Activated CD8-positive, alpha-beta T cell treated with anti-CD3 and anti-CD28 coated beads, Interleukin-2, amount 10 ng/mL, durations not matched to agents 7 days and 5 days (primary cell): ENCODE results near the gene ELFN1. TPM values are rescaled to one million over a fixed set of nuclear protein-coding genes. Genes with fewer than 3 reads are reported as not detected.

ENCODE experiments used
- ATAC-seq: fragments of 150-1000 bp; cut with Tn5 transposase; one replicate; pipeline ENCODE4 v1.10.0; 2021; ENCODE audit warnings: moderate library complexity
- CTCF ChIA-PET: fragments of 350-600 bp; sonication (Branson Sonifier 250); formaldehyde crosslinking; loops from one replicate; lab custom pipeline; 2021; ENCODE audit warnings: antibody characterized with exemption; lab: Charles Lee
- POLR2A ChIA-PET: fragments of 350-600 bp; sonication (Branson Sonifier 250); formaldehyde crosslinking; loops from one replicate; lab custom pipeline; 2021; ENCODE audit warnings: antibody characterized with exemption; lab: Charles Lee
- DNase-seq: peaks from one replicate; pipeline ENCODE4 v3.0.0-alpha.2; 2020
- H3K27ac Mint-ChIP-seq: one replicate; pipeline ENCODE4 v1.8.0; 2021; ENCODE audit warnings: mild to moderate bottlenecking, mixed read lengths
- H3K27me3 Mint-ChIP-seq: one replicate; pipeline ENCODE4 v1.8.0; 2021; ENCODE audit warnings: low read depth, mixed read lengths
- H3K36me3 Mint-ChIP-seq: one replicate; pipeline ENCODE4 v1.8.0; 2021; ENCODE audit warnings: low read depth, mixed read lengths
- H3K4me1 Mint-ChIP-seq: one replicate; pipeline ENCODE4 v1.8.0; 2021; ENCODE audit warnings: low read depth, mixed read lengths
- H3K4me3 Mint-ChIP-seq: one replicate; pipeline ENCODE4 v1.8.0; 2021; ENCODE audit warnings: mild to moderate bottlenecking, mixed read lengths
- H3K9me3 Mint-ChIP-seq: one replicate; pipeline ENCODE4 v1.8.0; 2022; ENCODE audit warnings: mixed read lengths; ENCODE audit not compliant: insufficient read depth
- total RNA-seq, 2 experiments: library from RNA; stranded (reverse); gene quantifications; one replicate each; pipeline ENCODE4 v1.2.3, GENCODE V29; 2021

Gene ELFN1
- total RNA-seq = not detected

DNA sequence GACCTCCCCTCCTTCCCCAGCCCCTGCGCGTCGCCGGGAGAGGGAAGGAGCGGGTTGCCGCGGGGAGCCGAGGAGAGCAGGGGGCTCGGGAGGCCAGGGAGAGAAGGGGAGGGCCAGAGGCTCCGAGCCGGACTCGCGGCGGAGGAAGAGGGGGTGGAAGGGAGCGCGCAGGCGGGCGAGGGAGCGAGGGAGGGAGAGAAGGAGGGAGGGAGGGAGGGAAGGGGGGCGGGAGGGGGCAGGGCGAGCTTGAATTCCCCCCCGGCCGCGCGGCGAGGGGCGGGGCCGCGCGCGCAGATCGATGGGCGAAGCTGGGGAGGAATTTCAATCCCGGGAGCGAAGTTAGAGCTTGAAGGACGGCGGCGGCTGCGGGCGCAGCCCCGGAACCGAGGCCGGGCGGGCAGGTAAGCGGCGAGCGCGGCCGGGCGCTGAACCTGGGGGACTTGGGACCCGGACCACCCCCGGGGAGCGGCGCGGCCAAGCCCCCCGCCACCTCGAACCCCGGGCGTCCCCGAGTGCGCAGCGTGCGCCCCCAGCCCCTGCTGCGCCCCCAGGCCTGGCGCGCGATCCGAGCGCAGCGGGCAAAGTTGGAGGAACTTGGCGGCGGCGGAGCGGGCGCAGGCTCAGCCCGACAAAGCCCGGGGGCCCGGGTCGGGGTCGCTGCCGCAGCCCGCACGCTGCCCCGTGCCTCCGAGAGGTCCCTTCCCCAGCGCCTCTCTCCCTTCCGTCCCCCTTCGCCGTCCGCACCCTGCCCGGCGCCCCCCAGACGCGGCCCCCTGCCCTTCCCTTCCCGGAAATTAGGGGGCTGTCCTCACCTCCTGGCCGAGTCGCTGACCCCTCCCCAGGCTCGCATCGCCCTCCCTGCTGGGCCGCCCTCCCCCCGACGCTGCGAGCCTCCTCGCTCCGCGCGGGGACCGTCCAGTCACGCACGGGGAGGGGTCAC is at the start of gene ELFN1:
ELFN1 (plus strand) TSS at position 324 of the 940 bp plus-strand sequence. CDS start 74,320 bp downstream, outside the sequence.
- H3K9me3 Mint-ChIP-seq = no peaks in the 10 kb centered on the region
- no peak for ATAC-seq
- H3K4me3 Mint-ChIP-seq = no peak within 1 kb of the TSS
- ChIA-PET POLR2A (no interaction called here), CTCF (no interaction called here)
- H3K4me1 Mint-ChIP-seq = peaks cover 4% of the 10 kb centered on the region
- H3K27ac Mint-ChIP-seq = no peak within 1 kb of the TSS
- H3K36me3 Mint-ChIP-seq = no peaks in the 10 kb centered on the region
- DNase-seq = no peak
- H3K27me3 Mint-ChIP-seq = peaks cover 28% of the 10 kb centered on the region

DNA sequence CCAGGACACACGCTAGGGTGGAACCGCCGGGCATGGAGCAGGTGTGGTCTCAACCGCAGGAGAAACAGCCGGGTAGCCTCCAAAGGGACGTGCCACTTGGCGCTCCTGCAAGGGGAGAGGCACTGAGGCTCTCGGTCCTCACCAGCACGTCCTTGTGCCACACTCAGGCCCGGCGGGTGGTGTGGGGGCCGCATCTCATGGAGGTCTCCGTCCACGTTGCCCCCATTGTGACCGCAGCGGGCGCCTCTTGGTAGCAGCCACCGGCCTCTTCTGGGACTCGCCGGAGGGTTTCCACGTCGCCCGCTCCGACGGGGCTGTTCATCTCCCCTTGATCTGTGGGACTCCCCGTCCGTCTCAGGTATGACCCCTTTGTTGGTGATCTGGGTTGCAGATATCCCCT is 49.2 kb upstream of the ELFN1 start:
- no peak overlapping the region for H3K27ac Mint-ChIP-seq
- DNase-seq (no peak), ATAC-seq (no peak)
- H3K9me3 Mint-ChIP-seq = no peaks in the 10 kb centered on the region
- ChIA-PET CTCF (no interaction called here), POLR2A (no interaction called here)
- H3K27me3 Mint-ChIP-seq = no peaks in the 10 kb centered on the region
- no peaks in the 10 kb centered on the region for H3K36me3 Mint-ChIP-seq
- no peaks in the 10 kb centered on the region for H3K4me1 Mint-ChIP-seq
- no peak overlapping the region for H3K4me3 Mint-ChIP-seq

DNA sequence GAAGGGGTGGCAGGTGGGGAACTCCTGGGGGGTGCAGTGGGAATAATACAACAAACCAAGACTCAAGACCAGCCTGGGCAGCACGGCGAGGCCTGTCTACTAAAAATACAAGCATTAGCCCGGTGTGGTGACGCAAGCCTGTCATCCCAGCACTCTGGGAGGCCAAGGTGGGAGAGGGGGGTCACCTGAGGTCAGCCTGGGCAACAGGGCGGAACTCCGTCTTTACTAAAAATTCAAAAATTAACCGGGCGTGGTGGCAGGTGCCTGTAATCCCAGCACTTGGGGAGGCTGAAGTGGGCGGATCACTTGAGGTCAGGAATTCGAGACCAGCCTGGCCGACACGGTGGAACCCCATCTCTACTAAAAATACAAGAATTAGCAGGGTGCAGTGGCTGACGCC is 48.4 kb upstream of the ELFN1 start:
- H3K27ac Mint-ChIP-seq = no peak overlapping the region
- ATAC-seq (no peak), DNase-seq (no peak)
- H3K27me3 Mint-ChIP-seq = no peaks in the 10 kb centered on the region
- H3K9me3 Mint-ChIP-seq = peaks cover under 1% of the 10 kb centered on the region
- ChIA-PET CTCF (no interaction called here), POLR2A (no interaction called here)
- H3K4me3 Mint-ChIP-seq = no peak overlapping the region
- no peaks in the 10 kb centered on the region for H3K36me3 Mint-ChIP-seq
- H3K4me1 Mint-ChIP-seq = no peaks in the 10 kb centered on the region

DNA sequence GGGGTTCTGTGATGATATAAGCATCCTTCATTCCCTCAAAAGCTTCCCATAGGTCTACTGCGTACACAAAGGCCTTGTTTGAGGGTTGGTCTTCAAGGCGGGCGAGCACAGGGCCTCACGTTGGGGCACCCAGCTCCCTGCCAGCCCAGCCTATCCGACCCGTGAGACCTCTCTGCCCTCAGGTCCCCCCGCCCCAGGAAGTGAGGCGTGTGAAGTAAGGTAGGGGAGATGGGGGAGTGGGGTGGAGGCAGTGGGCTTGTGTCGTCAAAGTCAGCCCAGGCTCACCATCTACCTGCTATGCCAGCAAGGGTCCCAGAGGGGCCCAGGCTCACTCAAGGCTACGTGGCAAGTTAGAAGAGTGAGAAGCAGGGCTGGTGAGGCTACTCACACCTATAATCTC is 47.6 kb upstream of the ELFN1 start:
- no peaks in the 10 kb centered on the region for H3K4me1 Mint-ChIP-seq
- no peak overlapping the region for H3K27ac Mint-ChIP-seq
- ATAC-seq = no peak
- CTCF ChIA-PET = no interaction called here
- no peaks in the 10 kb centered on the region for H3K27me3 Mint-ChIP-seq
- no peaks in the 10 kb centered on the region for H3K36me3 Mint-ChIP-seq
- peaks cover 3% of the 10 kb centered on the region for H3K9me3 Mint-ChIP-seq
- DNase-seq = no peak
- no peak overlapping the region for H3K4me3 Mint-ChIP-seq
- POLR2A ChIA-PET = no interaction called here

DNA sequence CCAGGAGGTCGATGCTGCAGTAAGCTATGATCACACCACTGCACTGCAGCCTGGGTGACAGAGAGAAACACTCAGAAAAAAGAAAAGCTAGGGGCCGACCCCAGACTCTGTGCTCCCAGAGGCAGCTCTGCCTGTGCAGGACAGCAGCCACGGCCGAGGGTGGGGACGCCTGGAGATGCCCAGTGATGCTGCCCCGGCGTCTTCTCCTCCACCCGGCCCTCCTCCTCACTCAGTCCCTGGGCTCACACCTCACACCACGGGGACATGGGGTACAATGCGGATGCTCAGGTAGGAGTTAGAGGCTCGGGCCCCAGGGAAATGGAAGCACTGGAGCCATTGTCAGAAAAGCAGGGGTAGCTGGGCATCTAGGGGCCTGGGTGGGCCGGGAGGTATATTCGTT is 46.3 kb upstream of the ELFN1 start:
- no peaks in the 10 kb centered on the region for H3K36me3 Mint-ChIP-seq
- no peaks in the 10 kb centered on the region for H3K27me3 Mint-ChIP-seq
- H3K4me1 Mint-ChIP-seq = no peaks in the 10 kb centered on the region
- POLR2A ChIA-PET = no interaction called here
- no peak overlapping the region for H3K4me3 Mint-ChIP-seq
- H3K27ac Mint-ChIP-seq = no peak overlapping the region
- peaks cover 3% of the 10 kb centered on the region for H3K9me3 Mint-ChIP-seq
- CTCF ChIA-PET = no interaction called here
- DNase-seq (no peak), ATAC-seq (no peak)

DNA sequence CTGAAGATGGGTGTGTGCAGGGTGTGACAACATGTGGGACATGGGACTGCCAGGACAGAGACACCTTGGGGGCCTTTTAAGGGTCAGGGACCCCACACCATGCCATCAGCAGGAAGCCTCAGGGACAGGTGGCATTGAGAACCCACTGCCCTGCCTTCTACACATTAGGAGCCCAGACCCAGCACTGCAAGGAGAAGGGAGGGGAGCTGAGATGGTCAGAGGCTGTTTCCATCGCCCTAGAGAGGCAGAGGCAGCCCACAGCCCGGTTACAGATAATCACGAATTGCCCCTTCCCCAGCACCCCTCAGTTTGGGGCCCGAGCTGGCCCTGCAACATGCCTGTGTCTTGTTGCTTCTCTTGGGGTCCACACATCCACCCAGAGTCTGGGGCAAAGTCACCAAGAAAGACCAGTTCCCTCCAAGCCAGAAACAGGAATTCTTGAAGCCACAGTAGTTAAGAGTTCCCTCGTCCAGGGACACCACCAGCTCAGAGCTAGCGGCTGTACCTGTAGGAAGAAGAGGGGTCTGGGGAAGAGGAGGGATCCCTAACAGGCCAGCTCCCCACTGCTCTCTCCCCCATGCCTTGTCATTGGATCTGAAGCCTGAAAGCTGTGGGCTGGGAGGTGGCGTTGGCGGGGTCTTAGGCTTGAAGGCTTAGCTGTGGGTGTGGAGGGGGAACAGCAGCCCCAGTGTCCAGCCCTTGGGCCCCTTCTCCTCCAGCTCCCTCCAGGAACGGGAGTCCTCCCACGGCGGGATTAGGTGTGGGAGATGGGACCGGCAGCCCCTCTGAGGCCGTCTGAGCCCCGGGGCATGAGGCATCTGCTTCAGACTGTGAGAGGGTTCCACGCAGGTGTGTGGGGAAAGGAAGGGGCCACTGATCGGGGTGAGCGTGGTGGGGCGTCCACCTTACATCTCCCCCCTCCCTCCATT is 44.8 kb upstream of the ELFN1 start:
- ATAC-seq = no peak
- Mint-ChIP-seq H3K27ac (no peak overlapping the region), H3K27me3 (no peaks in the 10 kb centered on the region), H3K36me3 (no peaks in the 10 kb centered on the region), H3K9me3 (peaks cover 3% of the 10 kb centered on the region), H3K4me1 (no peaks in the 10 kb centered on the region), H3K4me3 (no peak overlapping the region)
- ChIA-PET POLR2A (no interaction called here), CTCF (no interaction called here)
- DNase-seq = no peak

DNA sequence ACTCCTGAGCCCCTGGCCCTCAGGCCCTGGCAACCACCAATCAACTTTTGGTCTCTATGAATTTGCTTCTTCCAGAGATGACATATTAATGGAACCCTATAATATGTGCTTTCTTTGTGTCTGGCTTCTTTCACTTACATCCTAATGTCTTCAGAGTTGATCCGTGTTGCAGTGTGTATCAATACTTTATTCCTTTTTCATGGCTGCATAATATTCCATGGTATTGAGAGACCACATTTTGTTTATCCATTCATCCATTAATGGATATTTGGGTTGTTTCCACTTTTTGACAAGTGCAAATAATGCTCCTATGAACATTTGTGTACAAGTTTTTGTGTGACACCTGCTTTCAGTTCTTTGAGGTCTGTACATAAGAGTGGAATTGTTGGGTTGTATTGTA is 43.3 kb upstream of the ELFN1 start:
- CTCF ChIA-PET = no interaction called here

DNA sequence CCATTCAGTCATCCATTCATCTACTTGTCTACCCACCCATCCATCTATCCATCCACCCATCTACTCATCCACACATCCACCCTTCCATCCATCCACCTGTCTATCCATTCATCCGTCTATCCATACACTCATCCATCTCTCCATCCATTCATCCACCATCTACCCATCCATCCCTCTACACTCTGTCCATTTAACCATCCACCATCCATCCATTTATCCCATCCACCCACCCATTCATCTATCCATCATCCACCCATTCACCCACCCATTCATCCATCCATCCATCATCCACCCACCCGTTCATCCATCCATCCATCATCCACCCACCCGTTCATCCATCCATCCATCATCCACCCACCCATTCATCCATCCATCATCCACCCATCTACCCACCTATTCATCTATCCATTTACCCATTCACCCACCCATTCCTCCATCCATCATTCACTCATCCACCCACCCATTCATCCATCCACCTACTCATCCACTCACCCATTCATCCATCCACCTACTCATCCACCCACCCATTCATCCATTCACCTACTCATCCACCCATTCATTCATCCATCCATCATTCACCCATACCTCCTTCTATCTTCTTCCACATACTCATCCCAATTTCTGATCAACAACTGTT is 39.3 kb upstream of the ELFN1 start:
- Mint-ChIP-seq H3K4me3 (no peak overlapping the region), H3K27me3 (peaks cover 6% of the 10 kb centered on the region), H3K27ac (no peak overlapping the region), H3K9me3 (peaks cover 9% of the 10 kb centered on the region), H3K4me1 (no peaks in the 10 kb centered on the region), H3K36me3 (no peaks in the 10 kb centered on the region)
- ATAC-seq = no peak
- ChIA-PET CTCF (no interaction called here), POLR2A (no interaction called here)
- DNase-seq = no peak

More for the DNA sequence above, 43.3 kb upstream of the ELFN1 start:
- Mint-ChIP-seq H3K4me1 (no peaks in the 10 kb centered on the region), H3K4me3 (no peak overlapping the region), H3K27ac (no peak overlapping the region), H3K9me3 (peaks cover 3% of the 10 kb centered on the region), H3K27me3 (peaks cover 6% of the 10 kb centered on the region), H3K36me3 (no peaks in the 10 kb centered on the region)
- no peak for DNase-seq
- POLR2A ChIA-PET = no interaction called here
- ATAC-seq = no peak

DNA sequence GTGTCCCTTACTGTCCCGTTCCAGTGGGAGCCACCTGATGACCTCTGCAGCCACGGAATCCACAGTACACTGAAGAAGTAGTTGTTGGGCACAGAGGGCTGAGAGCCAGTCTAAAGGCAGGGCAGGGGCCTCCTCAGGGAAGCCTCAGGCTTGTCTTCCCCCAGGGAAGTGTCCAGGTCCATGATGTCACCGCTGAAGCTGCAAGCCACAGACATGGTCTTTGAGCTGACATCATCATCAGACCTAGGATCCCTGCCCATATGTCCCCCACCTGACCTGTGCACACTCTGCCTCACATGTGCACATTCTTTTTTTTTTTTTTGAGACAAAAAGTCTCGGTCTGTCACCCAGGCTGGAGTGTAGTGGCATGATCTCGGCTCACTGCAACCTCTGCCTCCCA is 38.4 kb upstream of the ELFN1 start:
- Mint-ChIP-seq H3K4me1 (no peaks in the 10 kb centered on the region), H3K9me3 (peaks cover 11% of the 10 kb centered on the region), H3K36me3 (no peaks in the 10 kb centered on the region), H3K27me3 (peaks cover 6% of the 10 kb centered on the region), H3K4me3 (no peak overlapping the region), H3K27ac (no peak overlapping the region)
- ATAC-seq (no peak), DNase-seq (no peak)
- POLR2A ChIA-PET = no interaction called here
- CTCF ChIA-PET = no interaction called here

DNA sequence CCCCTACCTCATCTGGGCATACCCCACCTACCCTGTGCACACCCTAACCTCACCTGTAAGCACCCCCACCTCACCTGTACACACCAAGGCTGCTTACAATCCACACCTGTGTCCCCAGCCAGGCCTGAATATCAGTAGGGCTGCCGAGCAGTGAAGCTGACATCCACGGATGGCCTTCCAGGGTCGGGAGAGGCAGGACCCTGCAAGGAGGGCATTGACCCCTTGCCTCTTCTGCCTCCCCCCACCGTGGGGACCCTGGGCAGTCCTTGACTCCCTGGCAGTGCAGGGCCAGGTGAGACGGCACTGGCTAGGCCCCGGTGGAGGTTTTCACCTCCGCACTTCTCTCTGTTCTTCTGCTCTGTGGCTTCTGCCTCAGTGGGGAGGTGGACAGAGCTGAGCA is 37.6 kb upstream of the ELFN1 start:
- Mint-ChIP-seq H3K27me3 (peaks cover 6% of the 10 kb centered on the region), H3K4me3 (no peak overlapping the region), H3K4me1 (no peaks in the 10 kb centered on the region), H3K27ac (no peak overlapping the region), H3K36me3 (no peaks in the 10 kb centered on the region), H3K9me3 (peaks cover 8% of the 10 kb centered on the region)
- CTCF ChIA-PET = no interaction called here
- DNase-seq (no peak), ATAC-seq (no peak)
- POLR2A ChIA-PET = no interaction called here

DNA sequence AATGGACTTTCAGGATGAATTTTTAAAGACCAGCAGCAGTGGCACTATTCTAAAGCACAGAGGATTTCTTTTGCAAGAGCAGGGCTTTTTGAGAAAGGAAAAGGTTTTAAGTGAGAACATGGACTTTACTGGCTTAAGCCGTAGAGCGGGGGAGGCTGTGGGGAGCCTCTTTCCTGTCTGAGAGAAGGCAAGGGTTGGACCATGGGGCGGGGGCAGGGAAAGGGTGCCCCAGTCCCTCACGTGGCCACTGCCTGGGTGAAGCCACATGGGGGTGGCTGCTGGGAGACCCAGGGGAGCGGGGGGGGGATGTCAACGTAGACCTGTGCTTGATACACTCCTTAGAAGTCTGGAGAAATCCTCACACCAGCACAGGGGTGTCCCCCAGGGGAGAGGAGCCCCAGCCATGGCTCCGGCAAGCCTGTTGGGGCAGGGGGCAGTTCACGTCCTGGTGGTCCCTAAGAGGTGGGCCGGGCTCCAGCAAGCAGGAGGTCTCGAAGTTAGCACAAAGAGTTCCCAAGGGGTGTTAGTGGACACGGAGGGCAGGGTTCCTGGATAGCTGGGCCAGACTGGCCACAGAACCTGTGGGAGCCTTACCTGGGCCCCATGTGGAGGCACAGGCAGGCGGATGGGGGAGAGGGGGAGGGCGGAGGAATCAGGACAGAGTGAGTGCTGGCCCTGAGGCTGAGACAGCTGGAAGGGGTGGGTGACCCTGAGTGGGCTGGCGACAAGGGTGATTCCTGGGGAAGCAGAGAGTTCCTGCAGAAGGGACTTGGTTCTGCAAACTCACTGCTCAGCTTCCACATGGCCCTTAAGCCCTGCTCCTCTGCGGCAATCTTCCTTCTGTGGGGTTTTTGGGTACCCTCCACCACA is 36.9 kb upstream of the ELFN1 start:
- ATAC-seq (no peak), DNase-seq (no peak)
- Mint-ChIP-seq H3K9me3 (peaks cover 8% of the 10 kb centered on the region), H3K36me3 (no peaks in the 10 kb centered on the region), H3K27me3 (peaks cover 6% of the 10 kb centered on the region), H3K4me3 (no peak overlapping the region), H3K27ac (no peak overlapping the region), H3K4me1 (no peaks in the 10 kb centered on the region)
- POLR2A ChIA-PET = no interaction called here
- CTCF ChIA-PET = no interaction called here
